HCEC 1CT (cell line): ENCODE results near the gene JAKMIP2.

Source experiments
- DNase-seq: peaks from one replicate; pipeline ENCODE4 v3.0.0-alpha.2; 2017

JAKMIP2 gene

GRCh38 chr5:147552897-147553296, 229.6 kb downstream of the JAKMIP2 start:
- DNase-seq: no peak

GRCh38 chr5:147551677-147552076, 230.9 kb downstream of the JAKMIP2 start:
- no peak for DNase-seq

GRCh38 chr5:147547730-147548129, 234.8 kb downstream of the JAKMIP2 start:
- DNase-seq: no peak

- DNase-seq: no peak
Observed at GRCh38 chr5:147544556-147544955, 238.0 kb downstream of the JAKMIP2 start.

GRCh38 chr5:147539053-147539452, 243.5 kb downstream of the JAKMIP2 start:
- peak; percentile 27 for DNase-seq

GRCh38 chr5:147538236-147538635, 244.3 kb downstream of the JAKMIP2 start:
- DNase-seq: no peak
